EH (cell line): Measurements from ENCODE around the gene MICAL2.

Experiments used
- DNase-seq: peaks from one replicate; pipeline ENCODE4 v3.0.0-alpha.2; 2015; ENCODE audit warnings: low read depth

Gene MICAL2

GRCh38 chr11:12110201-12110713 lies at the start of gene MICAL2:
Gene MICAL2, plus strand, starts transcription at chr11:12110590. Its CDS starts 51,566 bp downstream, at chr11:12162156.
- DNase-seq = peak; percentile 92

GRCh38 chr11:12061851-12062560 lies 48.4 kb upstream of the MICAL2 start:
- no peak for DNase-seq

- no peak for DNase-seq
Measured at GRCh38 chr11:12063251-12063650, 47.1 kb upstream of the MICAL2 start.

GRCh38 chr11:12064136-12064953 lies 46.0 kb upstream of the MICAL2 start:
- DNase-seq = no peak

DNA sequence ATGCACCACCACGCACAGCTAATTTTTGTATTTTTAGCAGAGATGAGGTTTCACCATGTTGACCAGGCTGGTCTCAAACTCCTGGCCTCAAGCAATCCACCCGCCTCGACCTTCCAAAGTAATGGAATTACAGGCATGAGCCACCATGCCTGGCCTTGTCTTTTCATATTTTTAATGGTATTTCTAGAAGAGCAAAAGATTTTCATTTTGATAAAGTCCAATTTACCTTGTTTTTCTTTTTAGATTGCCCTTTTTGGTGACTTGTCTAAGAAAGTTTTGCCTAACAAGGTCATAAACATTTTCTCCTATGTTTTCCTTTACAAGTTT lies 45.5 kb upstream of the MICAL2 start:
- no peak for DNase-seq

GRCh38 chr11:12066056-12066798 lies 44.2 kb upstream of the MICAL2 start:
- DNase-seq = peak; percentile 98

- peak; percentile 97 for DNase-seq
Measured at GRCh38 chr11:12066799-12067508, 43.4 kb upstream of the MICAL2 start.

DNA sequence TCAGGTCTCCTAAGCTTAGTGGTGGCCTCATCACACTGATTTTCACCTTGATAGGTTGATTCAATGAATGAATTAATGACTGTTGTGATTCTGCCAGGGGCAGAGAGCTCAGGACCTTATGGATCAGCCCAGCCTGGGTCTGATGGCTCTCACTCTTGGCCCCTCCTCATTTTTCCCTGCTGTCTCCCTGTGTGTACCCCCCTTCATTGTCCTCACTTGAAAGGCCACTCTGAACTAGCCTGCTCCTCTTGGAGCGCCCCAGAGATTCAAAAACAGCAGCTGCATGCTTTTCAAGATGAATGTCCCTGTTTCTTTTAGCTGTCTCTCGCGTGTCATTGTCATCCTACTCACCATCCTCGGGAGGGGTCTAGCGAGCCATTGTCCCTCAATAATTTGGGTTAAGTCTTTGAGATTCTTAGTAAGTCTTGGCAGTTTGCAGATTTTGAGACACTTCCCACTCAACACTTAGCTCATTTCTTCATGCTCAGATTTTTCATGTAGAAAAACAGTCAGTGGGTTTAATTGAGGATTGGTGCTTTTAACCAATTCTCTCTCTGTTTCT lies 42.5 kb upstream of the MICAL2 start:
- no peak for DNase-seq

- DNase-seq = no peak
Measured at GRCh38 chr11:12069066-12069676, 41.2 kb upstream of the MICAL2 start.

DNA sequence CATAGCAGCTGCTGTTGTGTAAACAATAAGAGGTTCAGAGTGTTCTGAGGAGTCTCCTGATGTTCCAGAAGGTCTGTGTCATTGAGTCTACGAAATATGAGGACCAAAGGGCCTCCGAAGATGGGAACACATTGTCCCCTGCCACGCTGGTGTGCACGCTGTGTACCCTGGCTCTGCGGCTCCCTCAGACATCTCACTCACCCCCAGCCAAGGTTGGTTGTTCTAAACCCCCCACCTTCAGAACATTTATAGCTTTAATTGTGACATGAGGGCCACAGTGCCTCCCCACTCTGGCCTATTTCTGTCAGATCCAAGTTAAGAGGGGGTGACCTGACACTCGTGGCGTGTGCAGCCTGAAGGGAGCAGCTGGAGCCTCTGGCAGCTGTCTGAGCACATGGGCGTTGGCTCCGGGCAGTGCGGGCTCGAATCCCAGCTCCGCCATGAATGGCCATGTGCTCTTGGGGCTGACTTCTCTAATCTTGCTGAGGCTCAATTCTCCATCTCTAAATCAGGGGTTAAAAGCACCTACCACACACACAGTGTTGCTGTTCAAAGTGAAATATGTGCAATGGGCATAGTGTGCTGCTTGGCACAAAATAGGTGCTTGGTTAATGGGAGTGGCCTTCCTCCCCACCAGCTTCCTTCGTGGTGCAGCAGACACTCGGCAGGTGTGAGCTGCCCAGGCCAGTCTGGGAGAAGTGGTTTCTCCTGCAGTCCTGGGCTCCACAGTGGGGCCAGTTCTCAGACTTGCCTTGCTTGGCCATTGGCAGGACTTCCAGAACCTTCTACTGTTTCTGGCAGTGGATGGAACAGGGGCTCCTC lies 39.7 kb upstream of the MICAL2 start:
- DNase-seq = no peak

DNA sequence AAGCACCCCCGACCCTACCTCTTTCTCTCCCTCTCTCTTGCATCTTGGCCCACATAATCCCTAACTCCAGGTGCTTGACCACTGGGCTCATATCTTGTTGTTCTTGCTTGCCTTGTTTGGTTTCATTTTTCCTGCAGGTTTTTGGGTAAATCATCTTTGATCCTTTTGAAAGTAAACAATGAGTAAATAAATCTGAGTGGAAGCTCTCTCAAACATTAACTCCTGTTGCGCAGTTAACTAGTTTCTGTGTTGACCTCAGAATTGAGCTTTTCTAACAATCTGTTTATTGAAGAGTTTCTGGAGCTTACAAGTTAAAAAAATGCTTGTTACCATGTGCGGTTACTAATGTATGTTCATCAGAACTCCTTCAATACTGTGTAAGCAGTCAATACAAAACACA lies 38.8 kb upstream of the MICAL2 start:
- DNase-seq = no peak

GRCh38 chr11:12073436-12073835 lies 37.0 kb upstream of the MICAL2 start:
- no peak for DNase-seq

DNA sequence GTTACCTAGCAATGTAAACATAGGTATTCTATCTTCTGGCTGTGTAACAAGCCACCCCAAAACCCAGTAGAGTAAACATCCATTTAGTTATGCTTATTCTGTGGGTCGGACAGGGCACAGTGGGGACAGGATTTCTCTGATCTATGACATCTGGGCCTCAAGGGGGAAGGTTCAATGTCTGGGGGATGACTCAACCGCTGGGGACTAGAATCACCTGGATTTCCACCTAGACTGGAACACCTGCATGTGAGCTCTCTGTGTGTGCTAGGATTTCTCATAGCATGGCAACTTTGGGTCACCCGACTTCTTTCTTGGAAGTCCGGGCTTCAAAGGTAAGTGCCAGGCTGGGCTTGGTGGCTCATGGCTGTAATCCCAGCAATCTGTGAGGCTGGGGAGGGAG lies 36.5 kb upstream of the MICAL2 start:
- DNase-seq = no peak

DNA sequence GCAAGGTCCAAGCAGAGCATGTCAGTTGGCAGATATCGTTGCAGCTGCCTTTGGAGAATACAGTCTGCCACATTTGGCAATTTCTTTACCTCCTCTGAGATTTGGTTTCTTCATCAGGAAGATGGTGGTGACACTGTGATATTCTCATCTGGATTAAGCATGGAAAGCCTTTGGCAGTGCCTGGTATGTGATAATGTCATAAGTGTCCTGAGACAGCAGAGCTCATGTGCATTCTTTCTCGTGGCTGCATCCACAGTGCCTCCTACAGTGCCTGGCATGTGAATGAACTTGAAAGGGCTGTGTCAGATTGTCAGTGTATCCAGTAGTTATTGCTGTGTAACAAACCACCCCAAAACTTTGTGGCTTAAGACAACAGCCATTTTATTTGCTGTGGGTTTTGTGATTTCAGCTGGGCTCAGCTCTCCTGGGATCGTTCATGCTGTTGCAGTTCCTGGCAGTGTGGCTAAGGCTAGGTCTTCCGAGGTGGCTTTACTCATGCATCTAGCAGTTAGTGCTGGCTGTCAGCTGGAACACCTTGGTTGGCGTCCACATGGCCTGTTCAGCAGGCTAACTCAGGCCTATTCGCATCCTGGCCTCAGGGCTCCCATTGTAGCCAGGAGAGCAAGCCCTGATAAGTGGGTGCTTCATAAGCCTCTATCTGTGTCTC lies 35.7 kb upstream of the MICAL2 start:
- DNase-seq = peak; percentile 74

DNA sequence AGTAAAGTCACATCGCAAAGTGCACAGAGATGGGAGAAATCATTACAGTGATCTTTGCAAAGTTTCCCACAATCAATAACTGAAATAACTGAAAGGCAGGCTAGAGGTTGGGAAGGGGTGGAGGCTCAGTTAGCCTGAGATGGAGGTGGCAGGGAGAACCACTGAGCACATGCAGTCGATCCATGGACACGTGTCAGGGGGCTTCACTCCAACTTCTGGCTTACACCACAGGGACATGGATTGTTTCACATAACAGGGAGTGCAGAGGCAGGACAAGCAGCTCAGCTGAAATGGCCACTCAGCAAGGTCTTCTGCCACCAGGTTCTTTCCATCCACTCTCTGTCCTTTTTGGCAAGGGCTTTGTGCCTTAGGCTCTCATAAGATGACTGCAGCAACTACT lies 35.1 kb upstream of the MICAL2 start:
- DNase-seq = no peak

DNA sequence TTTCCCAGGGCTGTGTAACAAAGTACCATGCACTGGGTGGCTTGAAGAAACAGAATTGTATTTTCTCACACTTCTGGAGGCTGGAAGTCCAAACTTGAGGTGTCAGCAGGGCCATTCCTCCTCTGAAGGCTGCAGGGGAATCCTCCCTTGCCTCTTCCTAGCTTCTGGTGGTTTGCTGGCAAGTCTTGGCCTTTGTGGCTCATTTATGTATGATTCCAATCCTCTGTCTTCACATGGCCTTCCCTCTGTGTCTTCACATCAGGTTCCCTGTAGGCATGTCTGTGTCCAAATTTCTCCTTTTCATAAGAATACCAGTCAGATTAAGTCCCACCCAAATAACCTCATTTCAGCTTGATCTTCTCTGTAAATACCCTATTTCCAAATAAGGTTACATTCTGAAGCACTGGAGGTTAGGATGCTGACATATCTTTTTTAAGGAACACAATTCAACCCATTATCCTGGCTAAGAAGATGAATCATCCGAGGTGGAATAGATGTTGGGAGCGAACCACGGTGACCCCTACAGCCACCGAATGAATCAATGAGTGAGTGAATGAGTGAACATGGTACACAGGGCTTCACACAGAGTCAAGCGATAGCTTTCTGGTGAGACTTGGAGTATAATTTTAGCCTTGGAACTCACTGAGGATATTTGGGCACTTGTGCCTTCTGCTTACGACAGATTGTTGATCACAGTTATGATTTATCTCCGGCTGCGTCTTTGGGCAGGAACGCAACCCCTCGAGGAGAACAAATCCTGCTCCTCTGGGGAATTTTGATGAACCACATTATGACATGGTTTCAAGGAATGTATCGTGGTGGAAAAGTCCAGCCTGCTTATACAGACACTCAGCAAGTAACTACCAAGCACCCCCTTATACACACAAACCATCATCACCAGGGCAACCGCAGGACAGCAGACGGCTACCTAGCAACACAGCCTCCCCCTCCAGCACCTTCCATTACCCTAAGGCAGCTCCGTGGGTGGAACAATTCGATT lies 34.3 kb upstream of the MICAL2 start:
- DNase-seq = peak; percentile 100

DNA sequence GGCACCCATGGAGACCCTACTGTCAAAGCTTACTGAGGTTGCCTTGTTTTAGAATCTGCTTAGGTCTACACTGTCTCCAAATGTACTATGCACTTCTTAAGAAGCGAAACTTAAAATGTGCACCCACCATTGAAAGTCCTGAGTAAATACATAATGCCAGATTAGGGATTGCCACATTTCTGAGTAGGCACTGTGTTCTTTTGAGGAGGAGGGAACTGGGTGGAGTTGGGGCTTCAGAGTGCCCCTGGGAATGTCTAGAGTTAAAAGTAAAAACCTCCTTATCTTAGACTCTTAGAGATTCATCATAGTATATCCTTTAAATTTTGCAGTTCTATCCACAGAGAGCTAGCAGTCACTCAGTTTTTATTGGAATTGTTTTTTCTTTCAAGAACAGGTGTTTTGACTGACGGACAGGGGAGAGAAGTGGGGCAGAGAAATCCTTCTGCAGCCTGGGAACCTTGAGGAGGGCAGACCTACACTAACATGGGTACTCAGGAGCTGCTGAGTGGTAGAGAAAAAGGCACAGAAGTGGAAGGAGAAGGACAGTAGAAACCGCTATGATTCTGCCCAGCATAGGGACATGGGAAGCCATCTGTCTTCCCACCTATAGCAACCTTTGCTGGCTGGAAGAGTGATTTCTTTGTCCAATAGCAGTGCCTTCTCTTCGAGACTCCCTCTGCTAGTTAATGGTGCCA lies 33.4 kb upstream of the MICAL2 start:
- no peak for DNase-seq
